Measurements from ENCODE around the gene PPIF. TPM values are rescaled to one million over a fixed set of nuclear protein-coding genes. Genes with fewer than 3 reads are reported as not detected.

Gene PPIF
- total and polyA plus RNA-seq, 7 donors, result 44.6 to 297 (median 85.9) TPM

DNA sequence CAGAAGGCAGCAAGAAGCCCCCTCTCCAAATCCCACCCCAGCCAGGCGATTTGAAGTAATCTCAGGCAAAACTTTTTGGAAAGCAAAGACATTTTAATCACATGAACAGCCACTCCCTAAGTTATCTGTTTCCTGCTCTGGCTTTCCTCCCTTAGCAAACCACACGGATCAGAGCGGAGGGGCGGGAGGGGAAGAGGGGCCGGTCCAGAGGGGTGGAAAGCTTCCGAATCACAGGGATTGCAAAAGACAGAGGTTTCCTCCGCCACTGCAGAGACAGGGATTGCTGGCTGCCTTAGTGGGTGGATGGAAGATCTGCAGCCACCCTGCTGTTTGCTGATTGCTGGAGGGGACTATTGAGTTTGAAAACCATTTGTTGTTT lies 57.0 kb downstream of the PPIF start:
- H3K27me3 ChIP-seq (ENCODE audit: insufficient read depth in 3 of 3, low read length in 2 of 3), result no peaks in the 10 kb centered on the region
- ATAC-seq, result peak in 2 of 4 donors; percentile 16 to 30
- peak; percentile 73 to 81 for DNase-seq
- H3K27ac ChIP-seq, result peak overlapping the region; percentile 86
- intact Hi-C loops (cut with DNase I), result loop anchor here (5.0 kb wide), 1 partner anchor 38 kb away; no protein-coding TSS in a partner anchor
- no peaks in the 10 kb centered on the region for H3K9me3 ChIP-seq
- H3K4me3 ChIP-seq, result peak overlapping the region; percentile 28
- H3K36me3 ChIP-seq (ENCODE audit: insufficient read depth in 1 of 2, low read depth in 1 of 2), result peaks cover 0 to 8% of the 10 kb centered on the region in 2 donors
- 44 to 51% (median 46%) methylated on average over 6 to 7 of the region's 7 CpGs for WGBS, 3 donors
- TF ChIP-seq, protein P1, sequence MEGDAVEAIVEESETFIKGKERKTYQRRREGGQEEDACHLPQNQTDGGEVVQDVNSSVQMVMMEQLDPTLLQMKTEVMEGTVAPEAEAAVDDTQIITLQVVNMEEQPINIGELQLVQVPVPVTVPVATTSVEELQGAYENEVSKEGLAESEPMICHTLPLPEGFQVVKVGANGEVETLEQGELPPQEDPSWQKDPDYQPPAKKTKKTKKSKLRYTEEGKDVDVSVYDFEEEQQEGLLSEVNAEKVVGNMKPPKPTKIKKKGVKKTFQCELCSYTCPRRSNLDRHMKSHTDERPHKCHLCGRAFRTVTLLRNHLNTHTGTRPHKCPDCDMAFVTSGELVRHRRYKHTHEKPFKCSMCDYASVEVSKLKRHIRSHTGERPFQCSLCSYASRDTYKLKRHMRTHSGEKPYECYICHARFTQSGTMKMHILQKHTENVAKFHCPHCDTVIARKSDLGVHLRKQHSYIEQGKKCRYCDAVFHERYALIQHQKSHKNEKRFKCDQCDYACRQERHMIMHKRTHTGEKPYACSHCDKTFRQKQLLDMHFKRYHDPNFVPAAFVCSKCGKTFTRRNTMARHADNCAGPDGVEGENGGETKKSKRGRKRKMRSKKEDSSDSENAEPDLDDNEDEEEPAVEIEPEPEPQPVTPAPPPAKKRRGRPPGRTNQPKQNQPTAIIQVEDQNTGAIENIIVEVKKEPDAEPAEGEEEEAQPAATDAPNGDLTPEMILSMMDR (IDR thresholded peaks at IDR 0.05), result no peak
- H3K4me1 ChIP-seq, result peaks cover 100% of the 10 kb centered on the region

DNA sequence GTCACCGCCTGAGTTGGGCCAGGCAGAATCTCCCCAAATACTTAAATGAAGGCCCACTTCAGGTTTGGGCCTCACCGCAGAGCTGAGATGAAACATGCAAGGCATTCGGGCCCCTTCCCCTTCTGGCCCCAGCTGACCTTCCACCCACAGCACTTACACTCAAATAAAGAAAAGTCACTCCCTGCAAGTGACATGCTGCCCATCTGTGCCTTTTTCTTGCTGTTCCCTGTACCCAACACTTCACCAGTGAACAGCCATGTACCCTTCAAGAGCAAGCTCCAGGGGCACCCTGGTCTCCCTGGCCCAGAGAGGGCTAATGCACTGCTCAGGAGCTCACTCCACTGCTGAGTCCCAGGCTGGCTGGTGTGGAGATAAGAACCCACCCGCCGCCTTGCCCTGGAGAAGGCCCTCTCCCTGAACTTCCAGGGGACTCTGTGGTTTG lies 57.4 kb downstream of the PPIF start:
- intact Hi-C loops (cut with DNase I), result loop anchor here (5.0 kb wide), 1 partner anchor 38 kb away; no protein-coding TSS in a partner anchor
- 76 to 87% (median 79%) methylated on average over 5 of the region's 5 CpGs for WGBS, 3 donors
- ATAC-seq, result no peak
- TF ChIP-seq, protein P1 (IDR thresholded peaks at IDR 0.05), result no peak
- Histone ChIP-seq H3K36me3 (ENCODE audit: insufficient read depth in 1 of 2, low read depth in 1 of 2) (peaks cover 0 to 8% of the 10 kb centered on the region in 2 donors), H3K4me3 (no peak overlapping the region), H3K27me3 (ENCODE audit: insufficient read depth in 3 of 3, low read length in 2 of 3) (no peaks in the 10 kb centered on the region), H3K27ac (peak overlapping the region; percentile 86), H3K9me3 (no peaks in the 10 kb centered on the region), H3K4me1 (peaks cover 100% of the 10 kb centered on the region)
- peak in 1 of 2 donors; percentile 26 for DNase-seq

Other genes starting within 250 kb of the PPIF start
- gene ZCCHC24, start 98.2 kb downstream of the PPIF start, total RNA-seq, result 10 to 100 TPM; 31.6 to 64.7 (median 47.9) TPM
- 100 to 1,000 TPM in 1 of 3 donors, 10 to 100 TPM in 2; 11.2 to 112 (median 36.2) TPM for gene ZCCHC24, start 98.2 kb downstream of the PPIF start, polyA plus RNA-seq
- under 1 TPM; 0.18 to 0.90 (median 0.34) TPM for gene EIF5AL1, start 165.1 kb downstream of the PPIF start, total RNA-seq
- 1 to 10 TPM in 1 of 3 donors, under 1 TPM in 2; 0.93 to 1.9 (median 0.96) TPM for gene EIF5AL1, start 165.1 kb downstream of the PPIF start, polyA plus RNA-seq
- gene SFTPA2, start 212.9 kb downstream of the PPIF start, total RNA-seq, result 1 to 10 TPM in 1 of 4 donors, under 1 TPM in 3; 0.55 to 1.3 (median 0.69) TPM
- under 1 TPM; 0.05 to 0.42 (median 0.25) TPM for gene SFTPA2, start 212.9 kb downstream of the PPIF start, polyA plus RNA-seq